ENCODE measurements around the gene TULP3.

Gene TULP3

DNA sequence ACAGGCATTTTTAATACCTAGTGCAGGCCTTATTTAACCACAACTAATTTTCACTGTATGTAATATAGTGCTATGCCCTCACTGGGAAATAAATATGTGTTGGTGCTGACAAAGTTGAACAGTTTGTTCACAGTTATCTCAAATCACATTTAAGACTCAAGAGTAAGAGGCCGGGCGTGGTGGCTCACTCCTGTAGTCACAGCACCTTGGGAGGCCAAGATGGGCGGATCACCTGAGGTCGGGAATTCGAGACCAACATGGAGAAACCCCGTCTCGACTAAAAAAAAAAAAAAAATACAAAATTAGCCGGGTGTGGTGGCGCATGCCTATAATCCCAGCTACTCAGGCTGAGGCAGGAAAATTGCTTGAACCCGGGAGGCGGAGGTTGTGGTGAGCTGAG lies 45.6 kb downstream of the TULP3 start:
- DNase-seq, result no peak

DNA sequence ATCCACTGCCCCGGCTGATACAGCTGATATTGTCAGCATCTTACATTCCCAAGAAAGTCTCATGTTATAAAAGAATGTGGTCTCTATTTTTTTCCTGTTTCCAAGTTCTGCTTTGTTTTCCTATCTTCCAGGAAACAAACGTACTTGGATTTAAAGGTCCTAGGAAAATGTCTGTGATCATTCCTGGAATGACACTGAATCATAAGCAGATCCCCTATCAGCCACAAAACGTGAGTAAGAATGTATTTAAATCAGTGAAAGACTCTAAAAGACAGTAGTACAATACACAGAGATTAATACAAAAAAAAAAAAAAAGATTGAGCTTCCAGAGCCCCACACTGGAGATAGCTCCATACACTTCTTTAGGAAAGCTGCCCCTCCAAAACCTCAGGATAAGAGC lies 46.8 kb downstream of the TULP3 start:
- DNase-seq, result no peak

DNA sequence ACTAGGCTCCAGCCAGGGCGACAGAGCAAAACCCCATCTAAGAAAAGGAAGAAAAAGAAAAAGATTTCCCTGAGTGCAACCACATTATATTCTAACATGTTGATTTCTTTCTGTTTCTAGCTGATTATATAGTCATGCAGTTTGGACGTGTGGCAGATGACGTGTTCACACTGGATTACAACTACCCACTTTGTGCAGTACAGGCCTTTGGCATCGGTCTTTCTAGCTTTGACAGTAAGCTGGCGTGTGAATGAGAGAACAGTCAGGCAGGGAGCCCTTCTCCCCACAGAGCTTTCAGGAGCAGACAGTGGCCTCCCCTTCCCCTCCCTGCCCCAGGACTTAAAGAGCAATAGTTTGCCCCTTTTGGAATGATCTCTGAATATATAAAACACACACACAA lies 48.5 kb downstream of the TULP3 start:
- no peak for DNase-seq

DNA sequence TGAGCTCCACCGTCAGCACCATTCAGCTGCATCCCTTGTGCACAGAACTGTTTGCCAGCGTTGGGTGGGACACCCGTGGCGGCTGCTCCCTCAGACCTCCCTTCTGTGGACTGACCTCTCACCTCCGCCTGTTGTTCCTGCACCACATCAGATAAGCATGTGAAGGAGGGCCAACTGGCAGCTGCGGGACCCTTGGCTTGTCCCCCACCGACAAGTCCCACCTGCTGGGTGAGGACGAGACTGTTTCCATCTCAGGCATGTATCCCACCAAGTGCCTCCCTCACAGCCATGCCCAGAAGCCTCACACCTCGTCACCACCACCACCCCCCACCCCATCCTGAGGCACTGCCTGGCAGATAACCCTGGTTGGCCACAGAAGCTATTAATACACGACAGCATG lies 49.9 kb downstream of the TULP3 start:
- DNase-seq, result no peak

DNA sequence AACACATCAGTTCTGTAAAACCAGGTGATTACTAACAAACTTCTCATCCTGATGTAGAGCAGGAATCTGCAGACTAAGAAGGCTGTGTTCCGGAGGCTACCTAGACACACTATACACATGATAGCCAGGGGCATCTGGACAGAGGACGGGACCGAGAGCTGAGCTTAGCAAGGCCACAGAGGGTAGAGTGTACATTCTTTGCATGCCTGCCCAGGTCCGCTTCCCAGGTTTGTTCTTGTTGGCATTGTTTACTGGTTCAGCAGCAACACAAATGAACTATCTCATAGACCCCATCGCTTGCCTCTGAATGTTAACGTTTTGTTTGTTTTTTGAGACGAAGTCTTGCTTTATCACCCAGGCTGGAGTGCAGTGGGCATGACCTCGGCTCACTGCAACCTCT lies 50.8 kb downstream of the TULP3 start:
- DNase-seq, result no peak

DNA sequence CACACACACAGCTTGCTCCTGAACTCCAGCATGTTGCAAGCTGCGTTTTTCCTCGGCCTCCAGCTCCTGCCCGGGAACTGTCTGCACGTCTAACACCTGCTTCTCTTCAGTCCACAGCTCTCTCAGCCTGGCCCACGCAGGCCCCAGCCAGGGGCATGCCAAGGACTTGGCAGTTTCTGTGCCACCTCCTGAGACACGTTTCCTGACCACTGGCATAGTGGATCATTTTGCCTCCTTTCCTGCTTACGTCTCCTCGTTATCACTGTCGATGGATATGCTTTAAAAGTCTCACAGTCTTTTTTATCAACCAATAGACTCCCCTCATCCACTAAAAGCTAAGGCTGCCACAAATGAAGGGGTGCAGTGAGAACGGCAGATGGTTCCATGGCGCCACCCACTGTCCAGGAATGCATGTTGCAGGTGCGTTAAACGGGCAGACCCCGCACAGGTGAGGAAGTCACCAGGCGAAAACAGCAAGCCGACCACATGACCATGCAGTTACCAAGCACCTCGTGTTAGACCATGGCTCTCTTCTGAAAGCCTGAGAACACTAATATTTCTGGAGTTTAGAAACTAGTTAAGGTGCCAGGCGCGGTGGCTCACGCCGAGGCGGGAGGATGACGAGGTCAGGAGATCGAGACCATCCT lies 53.8 kb downstream of the TULP3 start:
- peak; percentile 22 to 28 for DNase-seq

DNA sequence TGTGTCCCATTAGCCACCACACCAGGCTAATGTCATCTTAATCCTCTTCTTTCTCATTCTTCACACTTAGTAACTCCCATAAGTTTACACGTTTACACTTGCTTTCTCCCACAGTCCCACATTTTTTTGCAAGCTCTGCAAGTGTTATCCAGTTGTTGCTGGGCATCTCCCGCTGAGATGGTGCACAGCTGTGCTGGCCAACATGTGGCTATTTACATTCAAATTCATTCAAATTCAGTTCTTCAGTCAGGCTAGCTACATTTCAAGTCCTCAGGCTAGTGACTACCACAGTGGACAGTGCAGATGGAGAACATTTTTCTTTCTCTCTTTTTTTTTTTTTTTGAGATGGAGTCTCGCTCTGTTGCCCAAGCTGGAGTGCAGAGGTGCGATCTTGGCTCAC lies 58.7 kb downstream of the TULP3 start:
- no peak for DNase-seq

DNA sequence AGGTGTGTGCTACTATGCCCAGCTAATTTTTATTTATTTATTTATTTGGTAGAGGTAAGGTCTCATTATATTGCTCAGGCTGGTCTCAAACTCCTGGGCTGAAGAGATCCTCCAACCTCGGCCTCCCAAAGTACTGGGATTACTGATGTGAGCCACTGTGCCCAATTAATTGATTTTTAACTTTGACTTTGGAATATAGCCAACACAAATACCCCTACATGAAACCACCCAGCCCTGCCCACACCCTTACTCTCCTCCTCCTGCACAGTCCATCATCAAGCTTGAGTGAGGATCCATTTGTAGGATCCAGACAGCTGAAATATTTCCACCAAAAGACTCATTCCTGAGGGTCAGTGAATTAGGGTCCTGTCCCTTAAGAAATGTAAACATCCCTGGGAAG lies 65.2 kb downstream of the TULP3 start:
- no peak for DNase-seq

DNA sequence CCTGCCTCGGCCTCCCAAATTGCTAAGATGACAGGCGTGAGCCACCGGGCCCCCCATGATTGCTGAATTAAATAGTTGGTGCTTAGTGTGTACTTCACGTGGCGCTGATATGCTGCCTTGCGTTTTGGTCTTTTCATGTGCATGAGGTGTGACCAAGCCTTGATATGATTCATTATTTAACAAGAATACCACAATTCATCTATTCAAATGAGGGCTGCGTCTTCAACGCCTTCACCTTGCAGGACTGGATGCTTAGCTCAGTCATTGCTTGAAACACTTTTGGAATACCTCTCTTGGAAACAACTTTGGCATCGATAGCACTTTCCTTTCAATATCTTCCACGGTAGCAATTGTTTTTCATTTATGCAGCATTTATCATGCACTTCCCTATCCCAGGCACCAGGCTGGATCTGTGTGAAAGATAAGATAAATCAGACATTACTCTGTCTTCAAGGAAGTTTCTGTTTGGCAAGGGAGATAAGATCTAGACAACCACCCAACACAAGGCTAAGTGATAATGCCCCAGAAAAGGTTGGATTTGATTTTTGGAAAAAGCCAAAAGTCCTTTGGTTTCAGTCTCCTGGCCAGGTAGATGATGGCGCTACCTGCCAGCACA lies 67.2 kb downstream of the TULP3 start:
- DNase-seq, result no peak

DNA sequence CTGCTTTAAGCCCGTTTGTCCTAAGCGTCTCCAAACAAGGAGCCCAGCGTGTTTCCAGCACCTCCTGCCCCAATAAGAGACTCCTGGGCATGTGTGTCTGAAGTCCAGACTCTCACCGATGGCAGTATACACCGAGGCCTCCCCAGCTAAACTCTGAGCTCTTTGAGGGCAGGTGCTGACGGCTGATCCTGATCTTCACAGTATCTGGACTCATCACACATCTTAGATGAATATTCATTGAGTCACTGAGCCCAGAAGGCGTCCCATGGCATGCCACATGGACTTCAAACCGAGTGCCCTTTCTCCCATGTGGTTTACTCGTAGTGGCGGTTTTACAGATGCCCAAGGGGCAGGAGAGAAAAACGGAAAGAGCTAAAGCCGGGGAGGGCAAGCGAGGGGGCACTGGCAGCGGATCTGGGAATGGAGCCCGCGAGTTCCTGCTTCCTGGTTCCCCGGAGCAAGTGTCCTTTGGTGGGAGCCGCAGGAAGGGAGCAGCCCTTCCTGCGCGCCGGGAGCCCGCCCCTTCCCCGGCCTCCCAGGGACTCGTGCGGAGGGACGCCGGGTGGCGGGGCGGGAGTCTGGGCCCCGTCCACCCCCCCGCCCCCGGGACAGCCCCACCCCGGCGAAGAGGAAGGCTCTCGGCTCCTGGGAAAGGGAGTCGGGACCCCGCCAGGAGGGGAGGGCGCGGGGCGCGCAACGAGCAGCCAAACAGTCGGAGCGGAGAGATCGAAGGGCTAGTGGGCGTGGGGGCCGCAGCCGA lies 67.9 kb downstream of the TULP3 start:
- DNase-seq, result peak; percentile 51 to 66

DNA sequence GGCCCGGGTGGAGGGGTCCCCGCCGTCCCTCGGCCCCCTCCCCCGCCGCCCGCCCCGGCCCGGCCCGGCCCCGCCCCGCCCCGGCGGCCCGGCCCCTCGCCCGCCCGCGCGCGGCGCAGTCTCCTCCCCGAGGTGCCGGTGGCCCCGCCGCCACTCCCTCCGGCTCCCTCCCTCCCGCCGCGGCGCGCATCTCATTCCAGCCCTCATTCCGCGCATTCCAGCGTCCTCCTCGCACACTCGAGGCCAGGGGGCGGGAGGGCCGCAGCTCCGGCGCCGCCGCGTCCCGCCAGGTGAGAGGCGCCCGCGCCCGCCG lies 68.5 kb downstream of the TULP3 start, which contains the start of gene TEAD4:
TEAD4 (plus strand) TSS at position 206 of the 313 bp plus-strand sequence.
- peak; percentile 72 to 74 for DNase-seq

DNA sequence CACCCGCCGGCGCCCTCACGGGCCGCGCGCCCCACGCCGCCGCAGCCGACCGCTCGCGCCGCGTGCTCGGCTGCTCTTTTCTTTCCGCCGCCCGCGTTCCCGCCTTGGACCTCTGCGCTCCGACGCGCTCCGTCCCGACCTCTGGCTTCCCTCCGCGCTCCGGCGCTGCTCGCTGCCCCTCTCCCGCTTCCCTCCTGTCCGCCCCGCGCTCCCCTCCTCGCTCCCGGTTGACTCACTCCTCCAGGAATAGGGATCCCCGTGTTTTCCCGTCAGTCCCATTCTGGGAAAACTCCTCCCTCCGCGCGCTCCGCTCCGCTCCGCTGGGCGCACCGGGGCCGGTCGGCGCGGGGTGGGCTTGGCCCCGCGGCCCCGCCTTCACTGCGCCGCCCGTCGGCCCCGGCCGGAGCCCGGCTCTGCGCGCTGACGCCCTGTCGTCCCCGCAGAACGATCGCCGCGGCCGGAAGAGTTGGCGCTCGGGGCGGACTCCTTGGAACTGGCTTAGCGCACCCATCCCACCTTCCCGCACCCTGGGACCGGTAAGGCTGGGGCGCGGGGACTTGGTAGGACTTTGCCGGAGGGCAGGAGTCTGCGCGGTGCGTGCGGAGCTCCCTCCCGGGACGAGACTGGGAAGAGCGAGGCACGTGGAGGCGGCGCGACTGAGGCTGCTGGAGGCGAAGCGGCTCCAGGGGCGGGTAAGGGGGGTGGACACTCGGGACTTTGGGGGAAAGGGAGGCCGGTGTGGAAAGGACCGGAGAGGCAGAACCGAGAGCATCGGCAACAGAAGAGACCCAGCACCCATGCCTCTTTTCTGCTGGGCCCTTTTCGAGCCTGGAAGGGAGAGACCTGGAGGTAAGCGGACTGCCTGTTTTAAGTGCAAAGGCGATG lies 69.1 kb downstream of the TULP3 start:
- DNase-seq, result peak; percentile 15 to 64

DNA sequence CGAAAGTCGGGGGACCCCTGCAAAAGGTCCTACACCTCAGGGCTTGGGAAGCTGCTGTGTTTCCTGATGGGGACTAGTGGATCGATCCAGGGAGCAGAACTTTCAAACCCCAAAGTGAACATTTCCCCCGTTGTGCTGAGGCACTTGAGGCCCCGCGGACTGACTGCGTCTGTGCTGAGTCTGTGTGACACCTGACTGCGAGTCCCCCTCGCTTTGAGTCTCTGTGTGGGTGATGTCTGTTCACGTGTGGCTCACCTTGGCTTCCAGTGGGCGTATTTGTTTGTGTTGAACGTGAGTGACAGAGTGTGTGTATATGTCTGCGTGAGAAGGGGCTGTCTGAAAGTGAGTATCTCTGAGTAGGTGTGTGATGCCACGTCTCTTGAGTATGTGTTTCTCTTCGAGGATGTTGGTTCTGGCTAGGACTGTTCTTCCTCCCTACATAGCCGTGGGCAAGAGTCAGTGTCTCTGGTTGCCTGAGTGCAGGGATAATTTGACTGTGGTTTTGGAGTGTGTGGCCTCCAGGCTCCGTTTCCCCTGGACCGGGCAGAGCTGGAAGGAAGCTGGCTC lies 69.8 kb downstream of the TULP3 start:
- no peak for DNase-seq

DNA sequence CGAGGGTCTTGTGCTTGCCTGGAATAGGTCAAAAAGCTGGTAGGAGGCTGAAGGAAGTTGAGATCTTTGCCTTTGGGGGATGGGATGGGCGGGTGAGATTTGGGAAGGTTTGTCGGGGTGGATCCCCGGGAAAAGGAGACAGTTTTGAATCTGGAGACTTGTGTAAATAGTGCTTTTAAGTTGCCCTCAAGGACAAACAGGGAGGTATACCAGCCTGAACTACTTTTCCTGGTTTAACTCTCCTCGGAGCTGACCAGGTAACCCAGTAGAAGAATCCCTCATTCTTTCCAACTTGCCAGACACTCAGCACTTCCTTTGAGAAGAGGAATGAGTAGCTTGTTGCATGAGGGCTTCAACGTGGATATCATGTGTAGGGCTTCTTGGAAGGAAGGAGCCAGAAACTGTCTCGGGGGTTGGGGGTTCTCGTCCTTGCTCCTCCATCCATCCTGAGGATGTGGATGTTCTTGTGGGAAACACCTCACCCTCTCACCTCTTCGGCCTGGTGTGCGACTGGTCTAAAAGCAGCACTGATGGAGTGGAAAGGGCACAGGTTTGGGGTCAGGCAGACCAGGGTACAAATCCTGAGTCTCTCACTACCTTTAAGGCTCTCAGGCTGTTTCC lies 70.4 kb downstream of the TULP3 start:
- DNase-seq, result no peak

DNA sequence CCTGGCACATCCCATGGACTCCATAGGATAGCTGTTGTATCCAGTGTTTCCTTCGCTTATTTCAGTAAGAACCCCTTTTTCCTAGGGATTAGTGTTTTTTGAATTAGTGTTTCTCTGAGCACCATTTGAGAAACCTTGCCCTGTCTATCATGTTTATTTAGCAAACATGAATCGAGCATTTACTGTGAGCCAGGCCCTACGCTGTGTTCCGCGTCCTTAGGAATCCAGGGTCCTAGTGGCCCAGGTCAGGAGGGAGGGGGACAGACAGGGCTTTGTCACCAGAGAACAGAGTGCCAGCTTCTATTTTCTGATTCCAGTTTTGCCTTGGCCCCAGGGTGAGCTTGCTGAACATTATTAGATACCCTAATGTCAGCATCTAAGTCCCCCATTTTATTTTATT lies 71.0 kb downstream of the TULP3 start:
- no peak for DNase-seq

DNA sequence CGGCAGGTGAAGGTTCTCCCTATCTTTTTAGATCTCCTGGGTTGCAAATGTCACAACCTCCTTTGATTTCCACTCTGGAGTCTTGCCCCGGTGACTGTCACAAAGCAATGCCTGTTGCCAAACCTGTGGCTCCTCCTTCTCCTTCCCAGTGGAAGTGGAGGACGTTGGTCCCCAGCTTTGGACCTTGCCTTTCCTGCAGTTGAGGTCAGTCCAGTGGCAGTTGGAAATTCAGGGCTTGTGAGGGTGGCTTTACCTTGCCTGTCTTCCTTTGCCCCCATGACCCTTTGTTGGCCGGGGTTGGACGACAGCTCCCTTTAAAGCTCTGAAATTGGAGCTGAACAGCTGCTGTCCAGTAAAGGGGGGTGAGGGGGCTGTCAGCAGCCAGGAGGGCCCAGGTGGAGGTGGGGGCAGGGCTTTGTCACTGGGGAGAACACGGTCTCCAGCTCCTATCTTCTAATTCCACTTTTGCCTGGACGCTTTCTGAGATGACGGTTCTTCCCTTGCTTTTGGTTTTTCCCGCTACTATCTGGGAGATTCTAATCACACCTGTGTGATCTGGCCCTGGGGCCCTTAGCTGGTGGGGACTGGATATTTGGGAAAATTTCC lies 72.6 kb downstream of the TULP3 start:
- no peak for DNase-seq

DNA sequence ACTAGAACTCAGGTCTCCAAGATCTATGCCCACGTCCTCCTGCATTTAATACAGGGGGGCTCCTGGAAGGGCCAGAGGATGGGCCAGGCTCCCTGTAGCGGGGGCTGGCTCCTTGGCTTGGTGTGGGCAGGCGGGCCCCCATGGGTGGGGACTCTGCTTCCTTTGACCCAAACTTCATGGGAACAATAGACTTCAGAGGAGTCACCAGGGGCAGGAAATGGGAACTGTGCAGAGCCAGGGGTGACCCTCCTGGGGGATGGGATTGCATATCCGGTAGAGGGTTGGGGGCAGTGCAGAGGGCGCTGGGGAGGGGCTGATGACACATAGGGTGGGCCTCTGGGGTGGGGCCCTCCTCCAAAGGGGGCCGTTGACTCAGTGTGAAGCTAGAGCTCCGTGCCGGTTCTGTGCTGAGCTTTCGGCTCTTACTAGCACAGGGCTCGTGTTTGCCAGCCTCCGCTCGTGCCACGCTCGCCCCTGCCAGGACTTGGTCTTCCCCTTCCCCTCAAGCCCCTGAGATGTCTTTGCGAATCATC lies 73.1 kb downstream of the TULP3 start:
- DNase-seq, result no peak

DNA sequence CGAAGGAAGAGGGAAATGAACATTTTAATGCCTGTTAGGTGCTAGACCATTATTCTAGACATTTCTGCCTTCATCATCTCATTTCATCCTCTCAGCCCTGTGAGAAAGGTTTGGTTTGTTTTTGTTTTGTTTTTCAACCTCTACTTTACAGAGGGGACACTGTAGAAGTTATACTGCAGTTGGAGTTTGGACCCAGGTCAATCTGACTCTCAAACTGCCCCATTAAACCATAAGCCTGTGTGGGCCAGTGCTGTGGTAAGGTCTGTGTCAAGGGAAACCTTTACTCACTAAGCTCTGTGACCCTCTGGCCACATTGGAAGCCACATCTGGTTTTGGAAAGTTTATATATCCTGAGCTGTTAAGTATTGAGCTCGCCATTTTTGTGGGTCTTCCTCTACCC lies 77.0 kb downstream of the TULP3 start:
- no peak for DNase-seq

DNA sequence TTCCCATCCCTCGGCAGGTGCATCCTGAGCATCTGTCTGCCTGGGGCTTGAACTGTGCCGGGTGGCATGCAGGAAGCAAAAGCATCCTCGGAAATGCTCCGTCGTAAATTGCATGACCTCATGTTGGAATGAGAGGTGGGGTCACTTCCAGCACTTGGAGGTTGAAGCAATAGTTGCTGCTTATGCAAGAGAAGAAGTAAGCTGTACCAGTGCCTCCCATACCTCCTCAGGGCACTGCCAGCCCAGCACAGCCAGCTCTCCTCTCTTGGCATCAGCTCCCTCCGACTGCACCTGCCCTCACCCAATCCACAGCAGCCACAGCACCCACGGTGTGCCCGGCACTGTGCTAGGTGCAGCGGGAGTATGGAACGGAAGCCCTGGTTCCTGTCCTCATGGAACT lies 80.1 kb downstream of the TULP3 start:
- DNase-seq, result no peak

DNA sequence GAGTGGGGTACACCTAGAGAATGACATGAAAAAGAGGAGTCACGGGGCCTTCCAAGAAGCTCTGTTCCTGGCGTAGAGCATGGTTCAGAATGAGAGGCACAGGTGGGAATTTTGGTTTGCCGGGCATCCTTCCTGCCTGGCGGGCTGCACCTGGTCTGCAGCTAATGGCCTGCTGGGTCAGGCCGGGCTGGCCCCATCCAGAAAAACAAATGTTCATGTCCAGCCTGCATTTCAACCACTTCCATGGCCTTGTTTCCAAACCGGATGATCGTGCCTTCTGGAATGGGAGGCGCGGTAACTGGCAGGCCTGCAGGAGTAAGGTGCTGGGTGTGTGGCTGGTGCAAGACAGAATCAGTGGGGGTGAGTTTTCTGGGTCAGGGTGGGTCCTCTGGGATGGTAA lies 82.9 kb downstream of the TULP3 start:
- no peak for DNase-seq

DNA sequence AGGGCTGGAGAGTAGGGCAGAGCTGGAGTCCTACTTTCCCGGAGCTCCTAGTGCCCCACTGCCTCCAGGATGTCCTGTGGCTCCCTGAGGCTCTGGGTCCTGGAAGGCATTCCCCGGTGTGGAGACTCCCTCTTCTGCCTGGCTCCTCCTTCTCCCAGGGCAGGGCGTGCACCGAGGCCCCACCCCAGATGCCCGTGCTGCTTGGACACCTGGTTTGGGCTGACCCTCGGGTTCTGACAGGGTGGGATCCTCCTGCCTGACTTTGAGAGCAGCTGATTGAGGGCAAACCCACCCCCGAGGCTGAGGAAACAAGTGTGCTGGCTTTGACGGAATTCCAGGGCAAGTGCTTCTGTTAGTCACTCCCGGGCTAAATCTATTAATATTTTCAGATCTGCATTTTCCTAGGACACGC lies 83.9 kb downstream of the TULP3 start:
- DNase-seq, result no peak

DNA sequence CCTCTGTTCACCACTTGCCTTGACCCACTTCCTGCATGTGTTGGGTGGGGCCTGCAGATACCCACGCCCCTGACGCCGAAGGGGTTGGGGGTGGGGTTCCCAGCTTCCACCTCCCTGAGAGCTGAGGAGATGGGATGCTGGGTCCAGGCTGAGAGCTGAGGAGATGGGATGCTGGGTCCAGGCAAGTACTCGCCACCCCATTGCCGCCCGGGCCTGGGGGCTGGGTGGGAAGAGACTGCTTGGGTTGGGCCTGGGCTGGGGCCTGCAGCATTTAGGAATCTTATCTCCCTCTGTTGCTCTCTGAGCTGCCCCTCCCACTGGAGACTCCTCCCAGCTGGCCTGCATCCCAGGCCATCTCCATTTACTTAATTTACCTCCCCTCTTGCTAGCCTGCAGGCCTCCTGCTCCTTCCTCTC lies 85.9 kb downstream of the TULP3 start:
- DNase-seq, result no peak
